ENCODE data around the gene PLXNA2.

Gene PLXNA2

GRCh38 chr1:208291923-208292711 is 47.9 kb upstream of the PLXNA2 start:
- TF ChIP-seq PPARA (CRISPR knock-in tag; IDR thresholded peaks at IDR 0.05; ENCODE audit: borderline replicate concordance) (no peak), POU6F1 (CRISPR knock-in tag; IDR thresholded peaks at IDR 0.05; ENCODE audit: borderline replicate concordance, low read depth) (no peak), CSRNP3 (CRISPR knock-in tag; IDR thresholded peaks at IDR 0.05) (no peak), ARNTL (CRISPR knock-in tag; IDR thresholded peaks at IDR 0.05; ENCODE audit: borderline replicate concordance, low read depth) (no peak), ISL1 (CRISPR knock-in tag; IDR thresholded peaks at IDR 0.05) (no peak), ZNF8 (CRISPR knock-in tag; IDR thresholded peaks at IDR 0.05) (no peak), TSHZ2 (CRISPR knock-in tag; IDR thresholded peaks at IDR 0.05) (no peak), TCF4 (CRISPR knock-in tag; IDR thresholded peaks at IDR 0.05; ENCODE audit: borderline replicate concordance) (no peak), CREB5 (CRISPR knock-in tag; IDR thresholded peaks at IDR 0.05; ENCODE audit: low read depth) (no peak), BACH2 (CRISPR knock-in tag; IDR thresholded peaks at IDR 0.05; ENCODE audit: borderline replicate concordance) (no peak)
- no peak for ATAC-seq

- no peak for ATAC-seq
Measured at GRCh38 chr1:208291129-208291528, 46.9 kb upstream of the PLXNA2 start.

GRCh38 chr1:208289716-208290115 is 45.5 kb upstream of the PLXNA2 start:
- peak; percentile 75 for ATAC-seq
- no peak for TF ChIP-seq CSDC2 (CRISPR knock-in tag; IDR thresholded peaks at IDR 0.05)
- no peak for TF ChIP-seq TOX (CRISPR knock-in tag; IDR thresholded peaks at IDR 0.05; ENCODE audit: borderline replicate concordance)
- TF ChIP-seq OSR1 (CRISPR knock-in tag; IDR thresholded peaks at IDR 0.05), result no peak
- TF ChIP-seq CSRNP3 (CRISPR knock-in tag; IDR thresholded peaks at IDR 0.05), result no peak
- TF ChIP-seq SNAI2 (CRISPR knock-in tag; IDR thresholded peaks at IDR 0.05), result no peak
- no peak for TF ChIP-seq ZFP3 (CRISPR knock-in tag; IDR thresholded peaks at IDR 0.05)
- no peak for TF ChIP-seq PPARA (CRISPR knock-in tag; IDR thresholded peaks at IDR 0.05; ENCODE audit: borderline replicate concordance)
- no peak for TF ChIP-seq ZNF8 (CRISPR knock-in tag; IDR thresholded peaks at IDR 0.05)
- no peak for TF ChIP-seq BACH2 (CRISPR knock-in tag; IDR thresholded peaks at IDR 0.05; ENCODE audit: borderline replicate concordance)
- TF ChIP-seq ZNF70 (CRISPR knock-in tag; IDR thresholded peaks at IDR 0.05), result no peak
- no peak for TF ChIP-seq ZFP30 (CRISPR knock-in tag; IDR thresholded peaks at IDR 0.05)
- no peak for TF ChIP-seq POU6F1 (CRISPR knock-in tag; IDR thresholded peaks at IDR 0.05; ENCODE audit: borderline replicate concordance, low read depth)
- TF ChIP-seq CREB5 (CRISPR knock-in tag; IDR thresholded peaks at IDR 0.05; ENCODE audit: low read depth), result no peak
- TF ChIP-seq TCF4 (CRISPR knock-in tag; IDR thresholded peaks at IDR 0.05; ENCODE audit: borderline replicate concordance), result no peak
- no peak for TF ChIP-seq ZNF565 (CRISPR knock-in tag; conservative IDR thresholded peaks at IDR 0.05; ENCODE audit: low read depth)
- no peak for TF ChIP-seq TSHZ2 (CRISPR knock-in tag; IDR thresholded peaks at IDR 0.05)
- no peak for TF ChIP-seq ZC3H10 (CRISPR knock-in tag; IDR thresholded peaks at IDR 0.05)
- TF ChIP-seq ESRRG (CRISPR knock-in tag; IDR thresholded peaks at IDR 0.05), result no peak
- TF ChIP-seq RARB (CRISPR knock-in tag; IDR thresholded peaks at IDR 0.05), result no peak

More at GRCh38 chr1:208291129-208291528, 46.9 kb upstream of the PLXNA2 start:
- TF ChIP-seq ISL1 (CRISPR knock-in tag; IDR thresholded peaks at IDR 0.05), result no peak
- TF ChIP-seq ZFP3 (CRISPR knock-in tag; IDR thresholded peaks at IDR 0.05), result no peak
- TF ChIP-seq ZNF565 (CRISPR knock-in tag; conservative IDR thresholded peaks at IDR 0.05; ENCODE audit: low read depth), result no peak
- TF ChIP-seq ZC3H10 (CRISPR knock-in tag; IDR thresholded peaks at IDR 0.05), result no peak
